KOPT-K1 (cell line): Measurements from ENCODE around the gene SLC25A34.

Experiments used
- H3K27ac ChIP-seq: fragments of 200-600 bp; sonication (generic); 2 replicates; pipeline ENCODE4 v1.5.1; 2016; ENCODE audit warnings: antibody characterized with exemption, mild to moderate bottlenecking, low read depth, low read length; ENCODE audit not compliant: poor library complexity, severe bottlenecking
- H3K36me3 ChIP-seq: fragments of 200-600 bp; sonication (generic); 2 replicates; pipeline ENCODE4 v1.5.1; 2017; ENCODE audit warnings: antibody characterized with exemption, mild to moderate bottlenecking, low read length, moderate library complexity; ENCODE audit not compliant: insufficient read depth
- H3K9me3 ChIP-seq: fragments of 200-600 bp; sonication (generic); 2 replicates; pipeline ENCODE4 v1.5.1; 2017; ENCODE audit warnings: antibody characterized with exemption, low read length, mild to moderate bottlenecking; ENCODE audit not compliant: insufficient read depth, poor library complexity, severe bottlenecking

Gene SLC25A34

GRCh38 chr1:15735304-15736037 is 587 bp upstream of the SLC25A34 start:
- Histone ChIP-seq H3K27ac (no peak overlapping the region), H3K9me3 (no peaks in the 10 kb centered on the region), H3K36me3 (peaks cover 45% of the 10 kb centered on the region)

GRCh38 chr1:15736892-15737261 is 819 bp downstream of the SLC25A34 start:
- Histone ChIP-seq H3K27ac (no peak overlapping the region), H3K9me3 (no peaks in the 10 kb centered on the region), H3K36me3 (peaks cover 31% of the 10 kb centered on the region)

- peaks cover 24% of the 10 kb centered on the region for H3K36me3 ChIP-seq
- no peak overlapping the region for H3K27ac ChIP-seq
- H3K9me3 ChIP-seq, result no peaks in the 10 kb centered on the region
These were observed 1.6 kb downstream of the SLC25A34 start for GRCh38 chr1:15737324-15738319.

GRCh38 chr1:15738416-15739113 is 2.5 kb downstream of the SLC25A34 start:
- Histone ChIP-seq H3K9me3 (no peaks in the 10 kb centered on the region), H3K36me3 (peaks cover 14% of the 10 kb centered on the region), H3K27ac (no peak overlapping the region)

GRCh38 chr1:15739259-15739658 is 3.2 kb downstream of the SLC25A34 start:
- Histone ChIP-seq H3K9me3 (no peaks in the 10 kb centered on the region), H3K36me3 (peaks cover 7% of the 10 kb centered on the region), H3K27ac (no peak overlapping the region)

- Histone ChIP-seq H3K9me3 (no peaks in the 10 kb centered on the region), H3K27ac (no peak overlapping the region), H3K36me3 (peaks cover 2% of the 10 kb centered on the region; the same call in 1 of the 2 replicates)
These were observed 3.7 kb downstream of the SLC25A34 start for GRCh38 chr1:15739745-15740144.

GRCh38 chr1:15740924-15741850 is 5.1 kb downstream of the SLC25A34 start:
- Histone ChIP-seq H3K27ac (no peak overlapping the region), H3K9me3 (no peaks in the 10 kb centered on the region), H3K36me3 (no peaks in the 10 kb centered on the region)

GRCh38 chr1:15742339-15742801 is 6.3 kb downstream of the SLC25A34 start, which contains the start of gene TMEM82:
TSS of gene TMEM82 (plus strand) at chr1:15742499. CDS start at chr1:15742560, 61 bp downstream.
- Histone ChIP-seq H3K27ac (no peak within 1 kb of the TSS), H3K9me3 (no peaks in the 10 kb centered on the region), H3K36me3 (no peaks in the 10 kb centered on the region)

- Histone ChIP-seq H3K36me3 (no peaks in the 10 kb centered on the region), H3K9me3 (no peaks in the 10 kb centered on the region), H3K27ac (no peak overlapping the region)
These were observed 8.1 kb downstream of the SLC25A34 start for GRCh38 chr1:15744122-15744679.

- Histone ChIP-seq H3K36me3 (no peaks in the 10 kb centered on the region), H3K27ac (no peak overlapping the region), H3K9me3 (no peaks in the 10 kb centered on the region)
These were observed 11.3 kb downstream of the SLC25A34 start for GRCh38 chr1:15747378-15747777.

- Histone ChIP-seq H3K9me3 (no peaks in the 10 kb centered on the region), H3K36me3 (no peaks in the 10 kb centered on the region), H3K27ac (no peak overlapping the region)
These were observed 12.2 kb downstream of the SLC25A34 start for GRCh38 chr1:15748264-15748663.

GRCh38 chr1:15748690-15749398 is 12.8 kb downstream of the SLC25A34 start:
- no peak overlapping the region for H3K27ac ChIP-seq
- no peaks in the 10 kb centered on the region for H3K9me3 ChIP-seq
- H3K36me3 ChIP-seq, result no peaks in the 10 kb centered on the region
